HG03045 (cell line): ENCODE data around the gene SMCO4.
"Not testable (repeated sequence)": the region's sequence is repeated elsewhere in the genome, so short reads cannot be mapped to it uniquely, and the experiment has no call there.

Experiments used
- ATAC-seq: cut with Tn5 transposase; IDR thresholded peaks from one replicate; pipeline ENCODE4 v1.9.1; 2021; ENCODE audit warnings: mild to moderate bottlenecking, moderate library complexity; ENCODE audit not compliant: unreplicated experiment

SMCO4 gene

DNA sequence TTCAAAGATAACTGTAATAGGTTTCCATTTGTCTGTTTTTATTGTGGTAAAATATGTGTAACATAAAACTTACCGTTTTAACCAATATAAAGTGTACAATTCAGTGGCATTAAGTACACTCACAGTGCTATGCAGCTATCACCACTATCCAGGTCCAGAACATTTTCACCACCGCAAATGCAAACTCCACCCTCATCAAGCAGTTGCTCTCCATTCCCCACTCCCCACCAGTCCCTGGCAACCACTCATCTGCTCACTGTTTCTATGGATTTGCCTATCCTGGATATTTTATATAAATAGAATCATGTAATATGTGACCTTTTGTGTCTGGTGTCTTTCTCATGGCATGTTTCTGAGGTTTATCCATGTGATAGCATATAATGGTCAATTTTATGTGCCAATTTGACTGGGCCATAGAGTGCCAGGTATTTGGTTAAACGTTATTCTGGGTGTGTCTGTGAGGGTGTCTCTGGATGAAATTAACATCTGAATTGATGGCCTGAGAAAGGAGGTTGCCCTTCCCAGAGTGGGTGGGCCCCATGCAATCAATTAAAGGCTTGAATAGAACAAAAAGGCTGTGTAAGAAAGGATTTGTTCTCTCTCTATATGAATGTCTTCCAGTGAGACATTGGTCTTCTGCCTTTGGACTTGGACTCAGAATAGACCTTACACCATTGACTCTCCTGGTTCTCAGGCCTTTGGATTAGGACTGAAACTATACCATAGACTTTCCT, 17.2 kb upstream of the SMCO4 start:
- no peak for ATAC-seq

- ATAC-seq: no peak
Measured at GRCh38 chr11:93559681-93560080, 16.5 kb upstream of the SMCO4 start.

GRCh38 chr11:93552874-93553273, 9.7 kb upstream of the SMCO4 start:
- ATAC-seq: no peak

DNA sequence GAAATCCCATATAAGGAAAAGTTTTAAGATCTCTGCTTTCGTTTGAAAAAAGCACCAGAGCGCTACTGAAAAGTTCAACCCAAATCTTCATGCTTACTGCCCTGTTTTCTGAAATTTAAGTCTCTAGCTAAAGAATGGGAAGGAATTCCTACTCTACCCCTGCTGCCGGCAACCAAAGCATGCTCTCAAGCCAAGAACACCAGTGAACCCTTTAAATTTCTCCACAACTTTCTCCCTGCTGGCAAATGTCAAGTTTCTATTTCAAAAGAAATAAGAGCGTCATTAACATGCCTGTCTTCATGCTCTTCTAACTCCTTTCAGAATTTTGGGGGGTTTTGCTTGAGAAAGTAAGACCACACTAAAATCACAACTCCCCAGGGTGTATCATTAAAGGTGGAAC, 6.8 kb upstream of the SMCO4 start:
- no peak for ATAC-seq

GRCh38 chr11:93548679-93549319, 5.6 kb upstream of the SMCO4 start:
- ATAC-seq: no peak

DNA sequence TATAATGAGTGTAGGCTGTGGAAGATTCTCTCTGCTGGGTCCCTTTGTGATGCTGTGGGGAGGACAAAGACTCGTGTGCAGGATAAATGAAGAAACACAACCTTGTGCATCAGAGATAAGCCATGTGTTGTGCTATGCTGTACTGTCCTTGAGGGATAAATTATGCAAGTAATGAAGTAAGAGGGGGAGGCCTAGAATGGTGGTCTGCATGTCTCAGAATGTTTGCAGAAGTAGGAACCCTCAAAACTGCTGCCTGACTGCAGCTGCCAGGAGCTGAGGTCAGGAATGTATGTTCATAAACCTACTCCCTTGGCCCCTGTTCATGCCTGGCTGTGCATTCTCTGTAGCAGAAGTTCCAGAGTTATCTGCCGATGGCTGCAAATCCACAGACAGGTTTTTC, 4.6 kb upstream of the SMCO4 start:
- ATAC-seq: no peak

DNA sequence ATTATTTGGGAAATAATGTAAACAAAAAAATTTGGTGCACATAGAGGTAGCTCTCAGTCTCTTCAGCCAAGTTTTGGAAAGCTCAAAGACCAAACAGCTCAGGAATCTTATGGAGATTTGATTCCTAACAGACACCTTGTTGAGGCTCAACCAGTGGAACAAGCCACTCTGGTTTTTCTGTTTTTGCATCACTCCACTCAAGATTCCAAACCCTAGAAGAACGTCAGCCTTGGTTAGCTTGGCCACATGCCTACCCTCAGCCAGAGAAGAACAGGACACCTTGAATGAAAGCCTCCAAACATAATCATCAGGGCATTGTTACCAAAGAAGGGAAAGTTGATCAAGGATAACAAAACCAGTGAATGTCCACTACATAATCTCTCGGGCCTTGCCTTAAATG, 3.8 kb upstream of the SMCO4 start:
- no peak for ATAC-seq

- ATAC-seq: no peak
Measured at GRCh38 chr11:93545566-93545965, 2.4 kb upstream of the SMCO4 start.

DNA sequence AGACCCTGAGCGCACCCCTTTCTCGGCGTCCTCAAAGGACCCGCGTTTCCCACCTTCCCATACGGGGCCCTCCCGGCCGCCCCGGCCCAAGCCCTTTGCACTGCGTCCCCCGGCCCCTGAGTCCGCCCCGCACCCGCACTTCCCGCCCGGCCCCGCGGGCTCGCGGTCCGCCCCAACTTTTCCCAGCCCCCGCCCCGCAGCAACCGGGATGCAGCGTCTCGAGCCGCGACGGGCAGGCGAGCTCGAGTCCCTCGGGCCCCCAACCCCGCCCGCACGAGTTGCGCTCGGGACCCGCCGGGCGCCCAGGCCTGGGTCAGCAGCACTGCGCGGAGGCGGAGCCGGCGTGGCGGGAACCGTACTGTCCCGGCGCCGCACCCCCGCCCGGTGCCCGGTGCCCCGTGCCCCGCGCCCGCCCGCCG, 371 bp downstream of the SMCO4 start:
- ATAC-seq: peak; percentile 45

GRCh38 chr11:93541884-93542810, 1.0 kb downstream of the SMCO4 start:
- peak; percentile 68 for ATAC-seq

DNA sequence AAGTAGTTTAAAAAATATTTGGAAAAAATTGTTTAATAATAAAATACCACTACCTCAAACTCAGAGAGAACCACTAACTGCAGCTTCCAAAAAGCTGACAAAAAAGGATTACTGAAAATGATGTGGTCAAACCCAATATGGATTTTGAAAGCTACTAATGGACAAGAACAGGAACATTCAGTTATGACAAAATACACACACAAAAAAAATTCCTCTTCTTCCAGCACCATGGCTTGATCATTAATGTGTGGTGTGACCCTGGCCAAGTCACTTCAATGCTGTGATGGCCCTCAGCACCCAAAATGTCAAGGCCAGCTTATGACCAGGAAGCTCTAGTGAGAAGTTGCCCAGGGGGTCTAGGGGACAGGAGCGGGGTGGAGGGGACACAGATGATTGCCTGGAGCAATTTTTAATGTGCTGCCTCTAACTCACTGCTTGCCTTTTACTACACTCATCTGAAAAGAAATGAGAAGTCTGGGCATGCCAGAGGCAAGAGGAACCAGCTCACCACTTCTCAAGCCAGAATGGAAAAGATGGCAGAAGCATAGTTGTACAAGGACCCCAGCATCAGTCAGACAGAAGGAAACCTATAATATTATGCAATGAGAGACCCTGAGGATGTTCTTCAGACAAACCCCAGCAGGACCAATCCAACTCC, 2.2 kb downstream of the SMCO4 start:
- ATAC-seq: no peak

DNA sequence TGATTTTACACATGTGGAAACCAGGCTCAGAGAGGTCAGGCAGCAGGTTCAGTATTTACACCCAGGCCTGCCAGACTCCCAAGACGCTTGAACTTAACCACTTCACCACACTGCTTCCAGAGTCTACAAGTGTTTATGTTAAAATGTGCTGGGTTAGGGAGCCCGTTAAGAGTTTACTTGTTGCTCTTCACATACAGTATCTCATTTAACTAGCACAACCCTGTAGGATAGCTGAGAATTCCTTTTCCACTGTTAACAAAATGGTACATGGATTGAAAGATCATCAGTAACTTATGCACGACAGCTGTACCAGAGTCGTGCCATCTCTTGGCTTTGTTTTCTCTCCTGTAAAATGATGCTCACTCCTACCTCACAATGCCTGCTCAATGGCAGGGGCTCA, 2.9 kb downstream of the SMCO4 start:
- no peak for ATAC-seq

- no peak for ATAC-seq
Measured at GRCh38 chr11:93537767-93538261, 5.4 kb downstream of the SMCO4 start.

DNA sequence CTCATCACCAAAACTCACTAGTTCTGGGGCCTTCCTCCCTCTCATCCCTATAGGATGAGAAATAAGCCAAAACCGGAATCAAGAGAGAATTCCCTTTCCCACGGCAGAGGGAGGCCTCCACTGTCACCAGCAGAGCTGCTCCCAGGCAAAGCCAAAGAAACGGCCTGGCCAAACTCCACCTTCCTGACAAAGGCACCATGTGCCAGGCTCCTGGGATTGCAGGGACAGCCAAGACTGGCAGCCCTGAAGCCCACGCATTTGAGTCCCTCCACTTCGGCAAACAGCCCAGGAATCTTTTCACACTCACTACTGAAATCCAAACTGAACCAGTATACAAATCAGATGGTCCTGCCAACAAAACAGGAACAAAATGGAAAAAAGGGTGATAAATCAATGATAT, 6.1 kb downstream of the SMCO4 start:
- ATAC-seq: no peak

DNA sequence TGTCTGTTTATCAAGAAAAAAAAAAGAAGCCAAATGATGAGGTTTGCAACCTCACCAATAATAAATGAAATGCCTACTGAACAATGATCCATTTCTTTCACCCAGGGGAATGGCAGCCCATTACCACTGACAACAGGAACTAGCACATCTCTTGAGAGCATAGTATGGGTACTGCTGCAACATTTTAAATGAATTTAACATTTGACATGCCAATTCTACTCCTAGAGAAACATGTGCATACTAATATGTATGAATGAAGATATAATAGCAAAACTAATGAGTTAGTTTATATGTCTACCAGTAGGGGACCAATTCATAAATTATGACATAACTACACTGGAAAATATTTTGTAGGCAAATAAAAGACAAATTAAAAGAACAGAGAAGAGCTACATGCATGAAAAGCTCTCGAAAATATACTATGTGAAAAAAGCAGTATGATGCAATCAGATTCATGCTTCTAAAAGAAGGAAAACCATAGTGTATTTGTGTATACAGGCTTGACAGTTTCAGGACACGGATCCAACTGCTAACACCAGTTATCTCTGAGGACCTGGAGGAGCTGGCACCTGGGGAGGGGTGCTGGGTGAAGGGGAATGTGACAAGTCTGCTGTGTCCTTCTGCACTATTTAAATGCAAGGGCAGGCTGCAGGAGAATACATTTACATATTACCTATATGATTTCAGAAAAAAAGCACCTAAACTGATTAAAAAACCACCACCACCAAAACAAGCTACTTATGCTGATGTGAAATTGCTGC, 6.9 kb downstream of the SMCO4 start:
- no peak for ATAC-seq

DNA sequence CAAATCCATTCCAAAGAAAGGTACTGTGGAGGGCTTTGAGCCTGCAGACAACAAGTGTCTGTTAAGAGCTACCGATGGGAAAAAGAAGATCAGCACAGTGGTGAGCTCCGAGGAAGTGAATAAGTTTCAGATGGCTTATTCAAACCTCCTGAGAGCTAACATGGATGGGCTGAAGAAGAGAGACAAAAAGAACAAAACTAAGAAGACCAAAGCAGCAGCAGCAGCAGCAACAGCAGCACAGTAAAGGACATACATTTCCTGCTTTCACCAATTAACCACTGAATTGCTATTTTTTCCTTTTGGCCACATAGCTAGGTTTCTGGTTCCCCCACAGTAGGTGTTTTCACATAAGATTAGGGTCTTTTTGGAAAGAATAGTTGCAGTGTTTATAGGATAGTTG, 7.6 kb downstream of the SMCO4 start:
- not testable (repeated sequence) for ATAC-seq

GRCh38 chr11:93532806-93533205, 10.4 kb downstream of the SMCO4 start:
- no peak for ATAC-seq

DNA sequence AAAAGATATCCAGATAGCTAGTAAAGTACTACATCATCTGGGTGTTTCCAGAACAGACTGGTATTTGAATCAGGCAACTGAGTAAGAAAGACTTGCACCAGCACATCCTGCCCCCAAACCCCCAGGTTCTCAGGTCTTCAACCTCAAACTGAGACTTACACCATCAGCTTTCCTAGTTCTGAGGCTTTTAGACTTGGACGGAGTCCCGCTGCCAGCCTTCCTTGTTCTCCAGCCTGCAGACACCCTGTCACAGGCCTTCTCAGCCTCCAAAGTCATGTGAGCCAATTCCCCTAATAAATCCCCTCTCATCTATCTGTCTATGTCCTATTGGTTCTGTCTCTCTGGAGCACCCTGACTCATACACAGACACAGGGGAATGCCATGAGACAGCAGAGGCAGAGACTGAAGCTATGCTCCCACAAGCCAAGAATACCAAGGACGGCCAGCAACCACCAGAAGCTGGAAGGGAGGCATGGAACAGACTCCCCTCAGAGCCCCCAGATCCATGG, 10.9 kb downstream of the SMCO4 start:
- peak; percentile 36 for ATAC-seq

DNA sequence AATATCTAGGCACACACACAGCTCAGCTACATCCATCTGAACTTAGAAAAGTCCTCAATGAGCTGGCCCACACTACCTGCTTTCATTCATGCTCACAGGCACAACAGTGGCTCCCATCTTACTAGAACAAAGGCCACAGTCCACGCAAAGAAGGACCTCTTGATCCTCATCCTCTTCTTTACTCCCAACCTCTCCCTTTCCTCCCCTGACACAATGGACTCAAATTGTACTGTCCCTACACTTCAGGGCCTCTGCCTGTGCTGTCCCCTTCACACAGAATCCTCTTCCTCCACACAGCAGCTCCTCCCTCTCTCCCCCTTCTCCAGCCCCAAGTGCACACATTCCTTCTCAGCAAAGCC, 12.7 kb downstream of the SMCO4 start:
- ATAC-seq: no peak
